HepG2 (cell line): ENCODE data around the gene SNF8. TPM values are rescaled to one million over a fixed set of nuclear protein-coding genes. Genes with fewer than 3 reads are reported as not detected.

Experiments
- AHDC1 ChIP-seq: sonication (generic); formaldehyde crosslinking; IDR thresholded peaks from 2 replicates; pipeline ENCODE4 v1.5.1; 2020; ENCODE audit warnings: mild to moderate bottlenecking, missing genetic modification reagents, borderline replicate concordance
- ATF7 ChIP-seq, 2 experiments: fragments of 450-650 bp in 1 of 2; sonication (generic) in 1 of 2; formaldehyde crosslinking in 1 of 2; IDR thresholded peaks; 2 replicates each; pipeline versions ENCODE4 v1.4.0 to v1.6.1; 2016 to 2020; ENCODE audit warnings: antibody characterized with exemption in 1 of 2, mild to moderate bottlenecking in 1 of 2, missing genetic modification reagents in 1 of 2
- FOSL2 ChIP-seq: sonication (generic); formaldehyde crosslinking; IDR thresholded peaks from 2 replicates; pipeline ENCODE4 v1.4.0; 2020; ENCODE audit warnings: missing genetic modification reagents
- HNF4G ChIP-seq, 2 experiments: sonication (generic) in 1 of 2; formaldehyde crosslinking in 1 of 2; IDR thresholded peaks; 2 replicates each; pipeline versions ENCODE4 v1.4.0 to v1.6.1; 2011 to 2020; ENCODE audit warnings: borderline replicate concordance in 2 of 2, low read depth in 2 of 2, mild to moderate bottlenecking in 2 of 2, low read length in 1 of 2, missing genetic modification reagents in 1 of 2, moderate library complexity in 1 of 2
- ISL2 ChIP-seq: sonication (generic); formaldehyde crosslinking; IDR thresholded peaks from 2 replicates; pipeline ENCODE4 v1.5.0; 2020; ENCODE audit warnings: missing genetic modification reagents
- PATZ1 ChIP-seq: sonication (generic); formaldehyde crosslinking; IDR thresholded peaks from 2 replicates; pipeline ENCODE4 v1.4.0; 2020; ENCODE audit warnings: missing genetic modification reagents
- SAP130 ChIP-seq: IDR thresholded peaks from 2 replicates; pipeline ENCODE4 v1.6.1; 2016; ENCODE audit warnings: low read depth
- SPEN ChIP-seq: sonication (generic); formaldehyde crosslinking; IDR thresholded peaks from 2 replicates; pipeline ENCODE4 v1.5.1; 2020; ENCODE audit warnings: low read depth, mild to moderate bottlenecking, missing genetic modification reagents
- ZBTB1 ChIP-seq: sonication (generic); formaldehyde crosslinking; IDR thresholded peaks from 2 replicates; pipeline ENCODE4 v1.4.0; 2020; ENCODE audit warnings: missing genetic modification reagents, borderline replicate concordance
- ZMYM3 ChIP-seq: sonication (generic); formaldehyde crosslinking; IDR thresholded peaks from 2 replicates; pipeline ENCODE4 v1.5.1; 2020; ENCODE audit warnings: mild to moderate bottlenecking, missing genetic modification reagents
- ZNF30 ChIP-seq: sonication (generic); formaldehyde crosslinking; IDR thresholded peaks from 2 replicates; pipeline ENCODE4 v1.5.0; 2020; ENCODE audit warnings: mild to moderate bottlenecking, missing genetic modification reagents
- ZNF768 ChIP-seq: sonication (generic); formaldehyde crosslinking; IDR thresholded peaks from 2 replicates; pipeline ENCODE4 v1.4.0; 2020; ENCODE audit warnings: missing genetic modification reagents
- polyA plus RNA-seq, 8 experiments: library from polyadenylated mRNA; depleted of rRNA in 3 of 8; stranded (reverse) in 7 of 8; unstranded in 1 of 8; fragments of >200 nt; fragmentation: Illumina TruSeq in 4 of 8; extraction: Trizol in 4 of 8; gene quantifications; 2 replicates each; pipeline versions ENCODE4 v1.2.1 to v1.2.3, GENCODE V29; 2011 to 2016; ENCODE audit warnings: low read depth in 4 of 8, missing spikeins in 1 of 8, mixed read lengths in 1 of 8; ENCODE audit not compliant: insufficient read depth in 1 of 8
- total RNA-seq, 5 experiments: library from RNA; depleted of rRNA; stranded (reverse); fragments of >200 nt; fragmentation: Illumina TruSeq; extraction: Trizol; gene quantifications; 2 replicates each; pipeline ENCODE4 v1.2.3, GENCODE V29; 2016; ENCODE audit warnings: low read depth in 1 of 5

Gene SNF8
- total and polyA plus RNA-seq, 2 of the 13 experiments (the other 11 are each of a cell fraction or from before 2014, with no cell fraction given): 114 to 153 TPM

GRCh38 chr17:48961516-48962233 lies 17.0 kb upstream of the SNF8 start (continued):
- TF ChIP-seq ISL2 (0 out of 2 replicates have a peak, but pooled peaks have one; percentile 15), ATF7 (IDR thresholded peaks at IDR 0.05) (no peak), ATF7 (CRISPR knock-in tag; IDR thresholded peaks at IDR 0.05) (no peak), ZNF768 (CRISPR knock-in tag) (0 out of 2 replicates have a peak, but pooled peaks have one; percentile 9), SPEN (CRISPR knock-in tag) (peak; percentile 61; the same call in 1 of the 2 replicates), HNF4G (IDR thresholded peaks at IDR 0.05; ENCODE audit: borderline replicate concordance, low read depth, low read length) (peak; percentile 21; the same call in 1 of the 2 replicates), HNF4G (CRISPR knock-in tag; IDR thresholded peaks at IDR 0.05; ENCODE audit: borderline replicate concordance, low read depth) (no peak), ZNF30 (no peak), FOSL2 (CRISPR knock-in tag) (peak; percentile 87), SAP130 (peak; percentile 76), AHDC1 (0 out of 2 replicates have a peak, but pooled peaks have one; percentile 23), ZMYM3 (CRISPR knock-in tag) (0 out of 2 replicates have a peak, but pooled peaks have one; percentile 75), ZBTB1 (CRISPR knock-in tag) (0 out of 2 replicates have a peak, but pooled peaks have one; percentile 25), PATZ1 (CRISPR knock-in tag) (peak; percentile 64; the same call in 1 of the 2 replicates)
- TF ChIP-seq, all 625 proteins: peak for 83
